HG02885 (cell line): ENCODE data around the gene LRRFIP1.
"Not testable (repeated sequence)": the region's sequence is repeated elsewhere in the genome, so short reads cannot be mapped to it uniquely, and the experiment has no call there.

ENCODE experiments used
- ATAC-seq: cut with Tn5 transposase; IDR thresholded peaks from one replicate; pipeline ENCODE4 v1.9.1; 2021; ENCODE audit warnings: mild to moderate bottlenecking; ENCODE audit not compliant: unreplicated experiment, poor library complexity

The LRRFIP1 gene

DNA sequence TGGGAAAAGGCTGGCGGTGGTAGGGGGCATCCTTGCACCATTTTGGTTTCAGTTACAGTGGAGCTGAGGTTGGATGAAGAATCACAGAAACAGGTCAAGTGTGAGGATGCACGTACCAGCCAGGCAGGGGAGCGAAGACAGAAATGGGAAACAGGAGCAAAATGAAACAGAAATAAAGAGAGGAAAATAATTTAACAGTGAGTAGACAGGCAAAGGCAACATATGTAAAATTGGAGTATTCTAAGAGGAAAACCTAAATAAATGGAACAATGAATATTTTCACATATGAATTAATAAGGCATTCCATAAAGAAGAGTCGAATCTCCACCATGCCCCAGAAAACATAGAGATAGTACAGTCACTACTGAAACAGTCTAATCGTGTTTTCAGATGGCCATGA, 29.7 kb downstream of the LRRFIP1 start:
- ATAC-seq: no peak

- no peak for ATAC-seq
Measured at GRCh38 chr2:237660381-237660900, 33.1 kb downstream of the LRRFIP1 start.

DNA sequence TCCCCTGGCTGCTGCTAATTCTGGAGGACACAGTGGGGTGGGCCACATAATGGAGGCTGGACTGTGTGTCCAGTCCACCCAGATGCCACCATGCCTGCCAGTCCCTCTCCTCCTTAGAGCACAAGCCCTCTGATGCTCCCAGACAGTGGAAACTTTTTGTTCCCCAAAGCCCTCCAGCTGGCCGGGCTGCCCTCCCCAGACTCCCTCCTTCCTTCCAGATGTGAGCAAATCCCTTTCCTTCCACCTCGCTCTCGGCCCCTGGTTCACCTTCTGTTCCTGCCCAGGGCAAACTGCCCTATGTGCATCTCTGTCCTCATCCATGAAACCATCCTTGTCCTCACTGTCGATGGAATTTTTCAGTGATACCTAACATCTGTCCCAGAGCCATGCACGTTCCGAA, 33.9 kb downstream of the LRRFIP1 start:
- no peak for ATAC-seq

GRCh38 chr2:237661799-237662328, 34.5 kb downstream of the LRRFIP1 start:
- ATAC-seq: no peak

- no peak for ATAC-seq
Measured at GRCh38 chr2:237662671-237663093, 35.3 kb downstream of the LRRFIP1 start.

- no peak for ATAC-seq
Measured at GRCh38 chr2:237663517-237664110, 36.2 kb downstream of the LRRFIP1 start.

GRCh38 chr2:237664151-237664550, 36.8 kb downstream of the LRRFIP1 start:
- ATAC-seq: no peak

DNA sequence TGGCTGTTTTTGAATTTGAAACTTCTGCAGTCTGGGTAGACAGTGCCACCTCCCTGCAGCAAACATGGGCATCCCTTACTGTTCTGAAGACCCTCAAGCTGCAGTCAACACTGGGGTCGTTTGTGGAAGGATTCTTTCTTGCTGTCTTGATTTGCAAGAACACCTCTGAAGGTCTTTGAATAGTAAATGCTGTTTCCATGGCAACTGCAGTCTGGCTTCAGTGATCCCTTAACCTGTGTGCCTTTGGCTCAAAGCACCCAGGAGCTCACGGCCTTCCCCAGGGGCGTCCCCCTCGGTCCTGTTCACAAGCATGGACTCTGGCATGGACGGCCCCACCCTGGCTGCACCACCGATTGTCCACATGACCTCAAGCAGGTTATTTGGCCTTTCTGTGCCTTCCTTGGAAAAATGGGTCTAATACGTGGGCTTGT, 38.3 kb downstream of the LRRFIP1 start:
- no peak for ATAC-seq

GRCh38 chr2:237666606-237667005, 39.2 kb downstream of the LRRFIP1 start:
- no peak for ATAC-seq

- not testable (repeated sequence) for ATAC-seq
Measured at GRCh38 chr2:237667050-237667576, 39.7 kb downstream of the LRRFIP1 start.

GRCh38 chr2:237667893-237668292, 40.5 kb downstream of the LRRFIP1 start:
- ATAC-seq: no peak

- no peak for ATAC-seq
Measured at GRCh38 chr2:237668440-237668839, 41.1 kb downstream of the LRRFIP1 start.

DNA sequence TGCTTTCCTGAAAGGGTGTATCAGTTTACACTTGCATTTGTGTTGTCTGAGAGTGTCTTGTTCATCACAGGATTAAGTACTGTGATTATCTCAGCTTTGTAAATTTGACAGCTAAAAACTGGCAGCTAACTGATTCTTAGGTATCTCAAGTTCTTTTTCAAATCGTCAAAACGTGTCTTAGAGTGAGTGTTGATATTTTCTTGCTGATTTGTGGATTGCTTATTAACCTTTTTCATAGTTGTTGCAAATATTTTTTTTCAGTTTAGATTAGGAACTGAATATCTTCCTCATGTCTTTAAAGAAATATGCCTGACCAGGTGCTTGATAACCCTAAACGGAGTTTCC, 41.9 kb downstream of the LRRFIP1 start:
- no peak for ATAC-seq

DNA sequence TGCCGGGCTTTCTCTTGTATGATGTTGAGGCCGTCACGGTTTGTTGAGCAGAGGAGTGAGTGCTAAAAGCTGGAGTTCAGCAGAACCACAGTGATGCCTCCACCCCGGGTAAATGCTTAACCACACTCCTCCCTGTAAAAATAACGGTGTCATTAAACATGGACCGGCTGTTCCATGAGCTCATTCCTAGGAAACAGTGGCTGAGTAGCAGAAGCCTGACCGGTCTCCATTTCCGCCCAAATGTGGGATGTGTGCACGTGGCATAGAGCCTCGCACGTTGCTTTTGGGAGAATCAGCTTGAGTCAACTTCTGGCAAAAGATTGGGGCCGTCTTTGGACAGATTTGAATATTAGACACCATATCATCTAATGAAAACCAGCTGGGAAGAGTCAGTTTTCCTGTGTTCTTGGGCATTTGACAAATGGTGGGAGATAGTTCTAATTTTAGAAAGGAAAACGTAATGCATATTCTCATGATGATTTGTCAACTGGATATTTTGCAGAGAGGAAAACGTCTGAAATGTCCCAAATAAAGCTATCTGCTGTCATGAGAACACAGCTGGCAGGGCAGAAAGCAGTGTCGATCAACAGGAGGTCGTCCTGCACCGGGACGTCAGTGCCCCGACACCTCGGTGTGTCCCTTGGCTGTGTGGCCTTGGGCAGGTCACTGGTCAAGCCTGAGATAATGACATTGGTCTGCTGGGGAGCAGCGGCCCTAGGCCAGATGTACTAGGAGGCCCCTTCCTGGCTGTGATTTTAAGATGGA, 42.4 kb downstream of the LRRFIP1 start:
- ATAC-seq: peak; percentile 66

DNA sequence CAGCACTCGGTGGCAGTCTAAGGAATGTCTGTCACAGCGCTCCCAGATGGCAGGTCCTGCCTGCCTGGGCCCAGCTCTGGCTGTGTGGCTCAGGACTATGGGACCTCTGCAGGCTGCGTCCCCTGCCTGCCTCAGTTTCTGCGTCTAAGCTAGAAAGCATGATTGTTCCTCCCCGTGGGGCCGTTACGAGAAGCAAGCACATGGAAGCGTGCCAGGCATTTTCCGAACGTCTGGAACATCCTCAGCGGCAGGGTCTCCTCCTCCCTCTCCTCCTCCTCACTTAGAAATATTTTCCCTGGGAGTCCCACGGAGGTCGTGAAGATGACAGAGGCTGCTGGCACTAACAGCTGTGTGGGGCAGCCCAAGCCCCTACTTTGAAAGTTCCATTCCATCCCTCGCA, 43.3 kb downstream of the LRRFIP1 start:
- no peak for ATAC-seq

DNA sequence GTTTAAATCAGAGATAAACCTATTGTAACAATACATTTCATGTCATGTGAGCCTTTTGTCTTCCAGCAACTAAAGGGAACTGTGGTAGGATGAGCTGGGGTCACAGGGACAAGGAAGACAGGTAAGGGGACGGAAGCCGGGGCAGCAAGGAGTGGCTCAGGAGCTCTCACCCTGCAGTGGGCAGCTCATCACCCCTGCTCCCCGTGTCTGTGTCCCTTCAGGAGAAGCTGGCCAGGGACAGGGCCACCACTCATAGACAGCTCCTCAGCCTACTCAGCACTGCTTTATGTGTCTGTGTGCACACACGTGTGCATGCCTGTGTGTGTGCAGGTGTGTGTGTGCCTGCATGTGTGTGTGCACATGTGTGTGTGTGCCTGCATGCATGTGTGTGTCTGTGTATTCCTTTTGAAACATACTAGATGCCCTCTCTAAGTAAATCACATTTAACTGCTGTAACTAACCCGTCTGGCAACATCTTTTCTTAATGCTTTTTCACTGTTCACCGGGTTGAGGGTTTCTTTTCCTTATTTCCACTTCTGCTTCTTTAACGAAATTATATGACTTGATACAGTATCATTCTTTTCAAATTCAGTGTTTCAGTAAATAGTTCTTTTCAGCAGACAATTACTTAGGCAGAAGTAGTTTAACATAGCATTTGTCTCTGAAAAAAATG, 44.2 kb downstream of the LRRFIP1 start:
- no peak for ATAC-seq

DNA sequence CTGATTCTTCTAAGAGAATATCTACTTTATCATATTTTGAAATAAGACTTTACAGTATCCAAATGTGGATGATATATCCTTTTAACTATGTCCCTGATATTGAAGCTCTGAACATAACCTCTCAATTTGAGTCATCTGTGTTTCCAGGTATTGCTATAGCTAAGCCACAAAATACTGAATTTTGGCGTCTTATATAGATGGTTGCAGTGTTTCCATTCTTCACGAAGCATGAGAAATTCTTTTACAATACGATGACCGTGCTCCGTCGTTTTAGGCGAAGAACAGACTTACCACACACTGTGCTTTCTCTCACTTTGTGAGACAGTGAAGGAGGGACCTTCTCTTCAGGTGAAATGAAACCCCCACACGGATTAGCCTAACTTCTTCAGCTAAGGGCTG, 45.3 kb downstream of the LRRFIP1 start:
- no peak for ATAC-seq

DNA sequence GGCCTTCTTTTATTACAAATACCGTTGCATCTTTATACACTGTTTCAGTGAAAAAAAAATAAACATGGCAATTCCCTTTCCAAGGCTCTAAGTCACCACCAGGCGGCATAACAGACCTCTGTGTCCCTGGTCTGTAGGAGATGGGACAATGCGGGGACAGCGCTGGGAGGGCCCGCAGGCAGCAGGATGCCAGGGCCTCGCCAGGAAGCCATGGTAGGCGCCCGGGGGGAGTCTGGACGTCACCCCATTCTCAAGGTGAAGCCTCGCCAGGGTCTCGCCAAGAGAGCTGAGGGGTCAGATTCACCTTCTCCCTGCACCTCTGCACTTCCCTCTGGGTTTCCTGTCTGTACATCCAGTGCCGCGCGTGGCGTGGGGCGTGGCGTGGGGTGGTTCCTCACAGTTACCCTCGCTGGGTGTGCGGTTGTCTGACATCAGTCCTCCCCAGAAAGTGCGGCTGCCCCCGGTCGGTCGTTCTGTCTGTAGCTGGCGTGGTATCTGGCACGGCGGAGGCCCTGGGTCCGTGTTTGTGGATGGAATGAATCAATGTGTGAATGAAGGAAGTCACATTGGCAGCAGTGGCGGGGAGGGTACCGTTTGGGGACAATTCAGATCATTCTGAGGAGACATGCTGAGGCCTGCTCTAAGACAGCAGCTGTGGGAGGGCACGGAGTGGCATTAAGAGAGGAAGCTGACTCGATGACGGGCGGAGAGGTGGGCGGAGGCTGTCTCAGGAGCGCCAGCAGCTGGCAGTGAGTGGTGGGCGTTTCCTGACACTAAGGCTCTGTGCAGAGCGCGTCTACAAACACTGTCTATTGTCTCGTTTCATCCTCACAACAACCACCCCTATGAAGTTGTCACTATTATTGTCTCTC, 46.0 kb downstream of the LRRFIP1 start:
- ATAC-seq: no peak

DNA sequence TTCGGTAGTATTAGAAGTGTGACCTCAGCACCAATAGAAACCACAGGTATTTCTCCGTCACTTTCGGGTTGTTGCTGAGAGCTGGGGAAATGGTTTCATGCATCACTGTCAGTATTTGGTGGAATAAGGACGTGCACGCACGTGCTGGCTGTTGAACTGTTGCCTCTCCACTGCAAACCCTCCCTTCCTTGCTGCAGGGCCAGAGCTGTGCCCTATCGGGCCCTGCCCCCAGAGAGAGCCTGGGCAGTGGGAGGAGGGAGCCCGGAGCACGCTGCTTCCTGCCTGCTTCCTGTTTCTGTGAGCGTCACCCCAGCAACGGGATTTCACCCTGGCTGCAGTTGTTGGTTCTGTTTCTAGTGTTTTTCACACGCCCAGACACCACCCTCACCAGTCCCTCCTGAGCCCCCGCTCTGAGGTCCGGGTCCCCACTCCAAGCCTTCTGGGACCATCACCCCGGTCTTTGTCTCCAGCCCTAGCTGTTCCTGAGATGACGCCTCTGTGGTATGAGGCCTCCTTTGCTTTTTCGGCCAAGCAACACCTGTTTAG, 47.4 kb downstream of the LRRFIP1 start:
- peak; percentile 89 for ATAC-seq

GRCh38 chr2:237675316-237675715, 47.9 kb downstream of the LRRFIP1 start:
- ATAC-seq: no peak
